ENCODE results near the gene SLC30A2.
A peak's percentile ranks its signal among the peaks of the same experiment; 100 is the strongest.

SLC30A2 gene

DNA sequence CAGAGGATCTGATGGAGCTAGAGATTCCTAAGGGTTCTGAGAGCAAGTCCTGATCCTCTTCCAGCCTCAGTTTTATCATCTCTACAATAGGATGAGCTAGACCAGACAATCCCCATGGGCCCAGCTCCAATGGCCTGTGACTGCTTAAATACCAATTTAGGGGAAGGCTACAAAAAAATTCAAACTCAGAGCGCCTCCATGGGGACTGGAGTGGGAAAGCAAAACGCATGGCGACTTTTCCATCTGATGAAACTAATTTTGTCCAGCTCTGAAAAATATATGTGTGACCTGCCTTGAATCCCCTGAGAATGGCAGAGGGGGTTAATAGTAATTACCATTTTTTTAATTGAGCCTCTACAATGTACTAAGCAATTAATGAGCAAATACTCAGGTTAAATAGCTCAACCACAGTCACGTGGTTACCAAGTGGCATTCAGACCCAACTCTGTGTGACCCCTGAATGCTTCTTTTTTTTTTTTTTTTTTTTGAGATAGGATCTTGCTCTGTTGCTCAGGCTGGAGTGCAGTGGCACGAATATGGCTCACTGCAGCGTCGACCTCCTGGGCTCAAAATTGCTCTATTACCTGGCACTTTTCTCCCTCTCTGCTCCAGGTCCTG lies 15.9 kb downstream of the SLC30A2 start:
- Histone ChIP-seq H4K20me1 (ENCODE audit: insufficient read depth, low read length) (no peaks in the 10 kb centered on the region), H3K4me3 (ENCODE audit: low read length) (no peak overlapping the region), H3K4me1 (ENCODE audit: low read length) (no peaks in the 10 kb centered on the region), H3K36me3 (replicated peaks; ENCODE audit: low read depth, low read length) (no peaks in the 10 kb centered on the region), H3K27me3 (ENCODE audit: low read depth, low read length) (no peaks in the 10 kb centered on the region), H3K9me3 (ENCODE audit: insufficient read depth, low read length) (no peaks in the 10 kb centered on the region), H3K4me2 (ENCODE audit: low read length) (no peak overlapping the region), H3K9ac (ENCODE audit: low read length) (no peak overlapping the region), H2AFZ (ENCODE audit: low read depth, low read length) (no peak overlapping the region), H3K27ac (ENCODE audit: low read length) (no peak overlapping the region), H3K79me2 (ENCODE audit: low read length) (no peaks in the 10 kb centered on the region)
- TF ChIP-seq EZH2phosphoT487 (IDR thresholded peaks at IDR 0.05; ENCODE audit: low read depth): no peak
- TF ChIP-seq, protein P1, sequence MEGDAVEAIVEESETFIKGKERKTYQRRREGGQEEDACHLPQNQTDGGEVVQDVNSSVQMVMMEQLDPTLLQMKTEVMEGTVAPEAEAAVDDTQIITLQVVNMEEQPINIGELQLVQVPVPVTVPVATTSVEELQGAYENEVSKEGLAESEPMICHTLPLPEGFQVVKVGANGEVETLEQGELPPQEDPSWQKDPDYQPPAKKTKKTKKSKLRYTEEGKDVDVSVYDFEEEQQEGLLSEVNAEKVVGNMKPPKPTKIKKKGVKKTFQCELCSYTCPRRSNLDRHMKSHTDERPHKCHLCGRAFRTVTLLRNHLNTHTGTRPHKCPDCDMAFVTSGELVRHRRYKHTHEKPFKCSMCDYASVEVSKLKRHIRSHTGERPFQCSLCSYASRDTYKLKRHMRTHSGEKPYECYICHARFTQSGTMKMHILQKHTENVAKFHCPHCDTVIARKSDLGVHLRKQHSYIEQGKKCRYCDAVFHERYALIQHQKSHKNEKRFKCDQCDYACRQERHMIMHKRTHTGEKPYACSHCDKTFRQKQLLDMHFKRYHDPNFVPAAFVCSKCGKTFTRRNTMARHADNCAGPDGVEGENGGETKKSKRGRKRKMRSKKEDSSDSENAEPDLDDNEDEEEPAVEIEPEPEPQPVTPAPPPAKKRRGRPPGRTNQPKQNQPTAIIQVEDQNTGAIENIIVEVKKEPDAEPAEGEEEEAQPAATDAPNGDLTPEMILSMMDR (IDR thresholded peaks at IDR 0.05; ENCODE audit: low read depth, low read length): peak; percentile 16; the same call in 1 of the 2 replicates

DNA sequence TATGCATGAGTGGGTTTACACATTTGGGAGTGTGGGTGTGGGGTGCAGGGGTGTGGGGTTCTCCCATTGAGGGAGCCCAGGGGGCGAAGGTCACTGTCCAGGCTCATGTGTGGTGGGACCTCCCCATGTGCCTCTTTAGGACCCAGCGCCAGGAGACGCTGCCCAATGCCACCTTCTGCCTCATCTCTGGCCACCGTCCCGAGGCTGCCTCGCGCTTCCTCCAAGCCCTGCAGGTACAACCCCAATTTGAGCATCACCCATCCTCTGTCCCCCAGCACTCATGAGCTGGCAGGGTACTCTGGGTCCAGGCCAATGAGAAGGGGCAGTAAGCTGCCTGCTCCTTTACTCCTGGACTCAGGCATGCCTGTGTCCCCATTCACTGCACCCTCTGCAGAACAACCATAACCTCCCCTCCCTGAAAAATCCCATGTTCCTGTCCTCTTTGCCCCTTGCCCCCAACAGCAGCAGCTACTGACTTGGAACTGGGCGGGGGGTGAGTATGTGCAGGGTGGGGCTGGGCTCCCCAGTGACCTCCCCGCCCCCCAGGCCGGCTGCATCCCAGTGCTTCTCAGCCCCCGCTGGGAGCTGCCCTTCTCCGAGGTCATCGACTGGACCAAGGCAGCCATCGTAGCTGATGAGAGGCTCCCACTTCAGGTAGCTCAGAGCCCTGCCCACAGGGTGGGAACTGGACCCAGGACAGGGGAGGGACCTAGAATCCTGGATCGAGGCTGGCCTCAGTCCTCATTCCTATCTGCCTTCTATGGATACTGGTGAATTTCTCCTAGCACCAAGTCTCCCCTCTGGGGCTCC lies 16.7 kb downstream of the SLC30A2 start:
- H3K9ac ChIP-seq (ENCODE audit: low read length): no peak overlapping the region
- no peak for TF ChIP-seq EZH2phosphoT487 (IDR thresholded peaks at IDR 0.05; ENCODE audit: low read depth)
- TF ChIP-seq, protein P1 (IDR thresholded peaks at IDR 0.05; ENCODE audit: low read depth, low read length): no peak
- H3K9me3 ChIP-seq (ENCODE audit: insufficient read depth, low read length): no peaks in the 10 kb centered on the region
- H3K36me3 ChIP-seq (replicated peaks; ENCODE audit: low read depth, low read length): no peaks in the 10 kb centered on the region
- no peaks in the 10 kb centered on the region for H3K79me2 ChIP-seq (ENCODE audit: low read length)
- no peak overlapping the region for H3K27ac ChIP-seq (ENCODE audit: low read length)
- no peak overlapping the region for H3K4me2 ChIP-seq (ENCODE audit: low read length)
- H4K20me1 ChIP-seq (ENCODE audit: insufficient read depth, low read length): no peaks in the 10 kb centered on the region
- no peak overlapping the region for H3K4me3 ChIP-seq (ENCODE audit: low read length)
- no peak overlapping the region for H2AFZ ChIP-seq (ENCODE audit: low read depth, low read length)
- H3K27me3 ChIP-seq (ENCODE audit: low read depth, low read length): no peaks in the 10 kb centered on the region; the same call in 1 of the 2 replicates
- H3K4me1 ChIP-seq (ENCODE audit: low read length): no peaks in the 10 kb centered on the region

DNA sequence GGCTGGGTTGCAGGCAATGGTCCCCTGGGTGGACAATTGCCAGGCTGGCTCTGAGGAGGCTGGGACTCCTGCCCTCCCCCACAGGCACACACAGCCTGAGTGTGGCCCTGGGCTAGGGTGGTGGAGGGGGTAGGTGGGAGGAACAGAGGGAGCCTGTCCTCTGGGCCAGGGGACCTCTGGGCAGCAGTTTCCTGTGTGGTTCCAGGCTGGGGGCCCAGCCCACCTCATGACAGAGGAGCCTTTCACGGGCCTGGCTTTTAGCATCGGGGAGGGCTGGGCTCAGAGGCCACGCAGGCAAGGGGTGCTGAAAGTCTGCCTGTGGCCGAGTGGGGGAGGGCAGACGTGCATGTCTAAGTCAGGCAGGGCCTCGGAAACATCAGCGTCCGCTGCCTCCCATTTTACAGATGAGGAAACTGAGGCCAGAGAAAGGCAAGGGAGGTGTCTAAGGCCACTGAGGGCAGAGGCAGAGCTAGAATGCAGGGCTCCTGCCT lies 17.4 kb downstream of the SLC30A2 start:
- Histone ChIP-seq H3K36me3 (replicated peaks; ENCODE audit: low read depth, low read length) (no peaks in the 10 kb centered on the region), H3K9ac (ENCODE audit: low read length) (no peak overlapping the region), H3K4me1 (ENCODE audit: low read length) (no peaks in the 10 kb centered on the region), H3K9me3 (ENCODE audit: insufficient read depth, low read length) (no peaks in the 10 kb centered on the region), H3K4me2 (ENCODE audit: low read length) (no peak overlapping the region), H3K4me3 (ENCODE audit: low read length) (no peak overlapping the region), H3K27me3 (ENCODE audit: low read depth, low read length) (no peaks in the 10 kb centered on the region; the same call in 1 of the 2 replicates), H4K20me1 (ENCODE audit: insufficient read depth, low read length) (no peaks in the 10 kb centered on the region), H2AFZ (ENCODE audit: low read depth, low read length) (no peak overlapping the region), H3K27ac (ENCODE audit: low read length) (no peak overlapping the region), H3K79me2 (ENCODE audit: low read length) (no peaks in the 10 kb centered on the region)
- TF ChIP-seq, protein P1 (IDR thresholded peaks at IDR 0.05; ENCODE audit: low read depth, low read length): no peak

DNA sequence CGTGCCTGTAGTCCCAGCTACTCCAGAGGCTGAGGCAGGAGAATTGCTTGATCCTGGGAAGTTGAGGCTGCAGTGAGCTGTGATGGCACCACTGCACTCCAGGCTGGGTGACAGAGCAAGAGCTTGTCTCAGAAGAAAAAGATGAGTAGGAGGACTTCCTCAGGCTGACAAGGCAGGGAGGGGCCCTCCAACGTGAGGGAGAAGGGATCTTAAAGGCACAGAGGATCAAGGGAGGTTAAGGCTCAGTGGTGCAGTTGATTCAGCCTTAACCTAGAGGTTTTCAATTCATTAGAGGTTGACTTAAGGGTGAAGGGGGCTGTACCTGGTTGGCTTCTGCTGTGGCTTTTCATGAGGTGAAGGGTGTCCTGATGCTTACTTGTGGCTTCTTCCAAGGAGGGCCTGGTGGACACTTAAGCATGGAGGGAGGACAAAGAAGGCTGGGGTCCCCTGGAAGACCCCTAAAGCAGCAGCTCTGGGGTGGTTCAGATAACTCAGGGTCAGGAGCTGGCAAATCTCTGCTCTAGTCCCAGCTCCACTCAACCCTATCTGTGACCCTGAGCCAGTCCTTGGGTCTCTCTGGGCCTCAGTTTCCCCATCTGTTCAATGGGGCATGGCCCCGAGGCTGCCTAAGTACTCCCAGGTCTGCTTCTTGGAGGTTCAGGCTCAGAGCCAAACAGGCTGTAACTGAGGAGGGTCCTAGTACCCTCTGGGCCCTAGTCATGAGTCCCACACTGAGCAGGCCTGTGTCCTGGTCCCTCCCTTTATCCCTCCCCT lies 18.0 kb downstream of the SLC30A2 start:
- Histone ChIP-seq H3K4me2 (ENCODE audit: low read length) (no peak overlapping the region), H3K4me1 (ENCODE audit: low read length) (no peaks in the 10 kb centered on the region), H3K79me2 (ENCODE audit: low read length) (no peaks in the 10 kb centered on the region), H3K9ac (ENCODE audit: low read length) (no peak overlapping the region), H3K27me3 (ENCODE audit: low read depth, low read length) (no peaks in the 10 kb centered on the region; the same call in 1 of the 2 replicates), H3K27ac (ENCODE audit: low read length) (no peak overlapping the region), H2AFZ (ENCODE audit: low read depth, low read length) (no peak overlapping the region), H3K9me3 (ENCODE audit: insufficient read depth, low read length) (no peaks in the 10 kb centered on the region), H4K20me1 (ENCODE audit: insufficient read depth, low read length) (no peaks in the 10 kb centered on the region), H3K36me3 (replicated peaks; ENCODE audit: low read depth, low read length) (no peaks in the 10 kb centered on the region), H3K4me3 (ENCODE audit: low read length) (no peak overlapping the region)
- no peak for TF ChIP-seq EZH2phosphoT487 (IDR thresholded peaks at IDR 0.05; ENCODE audit: low read depth)
- TF ChIP-seq, protein P1 (IDR thresholded peaks at IDR 0.05; ENCODE audit: low read depth, low read length): no peak

All from OCI-LY3 (cell line).